HepG2 (cell line): ENCODE measurements around the gene OIT3. TPM values are rescaled to one million over a fixed set of nuclear protein-coding genes. Genes with fewer than 3 reads are reported as not detected.
A peak's percentile ranks its signal among the peaks of the same experiment; 100 is the strongest.

ENCODE experiments used
- ADNP ChIP-seq: sonication (generic); formaldehyde crosslinking; IDR thresholded peaks from 2 replicates; pipeline ENCODE4 v1.4.0; 2020; ENCODE audit warnings: missing genetic modification reagents
- ELF1 ChIP-seq: sonication (generic); formaldehyde crosslinking; IDR thresholded peaks from 2 replicates; pipeline ENCODE4 v1.4.0; 2020; ENCODE audit warnings: missing genetic modification reagents
- ERF ChIP-seq: IDR thresholded peaks from 2 replicates; pipeline ENCODE4 v1.6.1; 2018; ENCODE audit warnings: missing biosample characterization, missing genetic modification reagents
- HNRNPUL1 ChIP-seq: fragments of 200-400 bp; formaldehyde crosslinking; IDR thresholded peaks from 2 replicates; pipeline ENCODE4 v1.6.1; 2017; ENCODE audit warnings: low read depth, mild to moderate bottlenecking, low read length, moderate library complexity
- IKZF1 ChIP-seq: fragments of 450-650 bp; IDR thresholded peaks from 2 replicates; pipeline ENCODE4 v1.7.1; 2016
- JUND ChIP-seq: sonication (generic); formaldehyde crosslinking; IDR thresholded peaks from 2 replicates; pipeline ENCODE4 v1.8.0; 2022; ENCODE audit warnings: mild to moderate bottlenecking, missing genetic modification reagents
- KLF12 ChIP-seq: sonication (generic); formaldehyde crosslinking; IDR thresholded peaks from 2 replicates; pipeline ENCODE4 v1.4.0; 2020; ENCODE audit warnings: missing genetic modification reagents, borderline replicate concordance
- KLF15 ChIP-seq: sonication (generic); formaldehyde crosslinking; IDR thresholded peaks from 2 replicates; pipeline ENCODE4 v1.8.1; 2023; ENCODE audit warnings: borderline replicate concordance, mild to moderate bottlenecking, inconsistent platforms, missing genetic modification reagents, mixed read lengths
- MAFF ChIP-seq: IDR thresholded peaks from 2 replicates; pipeline ENCODE4 v1.6.1; 2011; ENCODE audit warnings: low read depth, low read length, improper control_type of control experiment
- MXI1 ChIP-seq: IDR thresholded peaks from 3 replicates; pipeline ENCODE4 v1.6.1; 2012; ENCODE audit warnings: low read depth, low read length, inconsistent platforms, borderline replicate concordance
- PRPF4 ChIP-seq: fragments of 200-400 bp; formaldehyde crosslinking; IDR thresholded peaks from 2 replicates; pipeline ENCODE4 v1.6.1; 2016; ENCODE audit warnings: low read length, low read depth; ENCODE audit not compliant: poor library complexity, severe bottlenecking
- RXRA ChIP-seq: sonication (generic); formaldehyde crosslinking; IDR thresholded peaks from 2 replicates; pipeline ENCODE4 v1.5.1; 2020; ENCODE audit warnings: missing genetic modification reagents
- TBL1XR1 ChIP-seq: fragments of 150-350 bp; IDR thresholded peaks from 2 replicates; pipeline ENCODE4 v1.6.1; 2014; ENCODE audit warnings: borderline replicate concordance, low read length; ENCODE audit not compliant: partially characterized antibody
- TBX3 ChIP-seq: fragments of 450-650 bp; IDR thresholded peaks from 2 replicates; pipeline ENCODE4 v1.6.1; 2017; ENCODE audit warnings: antibody characterized with exemption, mild to moderate bottlenecking, inconsistent platforms, borderline replicate concordance
- ZFY ChIP-seq: sonication (generic); formaldehyde crosslinking; IDR thresholded peaks from 2 replicates; pipeline ENCODE4 v1.4.0; 2020; ENCODE audit warnings: missing genetic modification reagents
- ZNF496 ChIP-seq: sonication (generic); formaldehyde crosslinking; IDR thresholded peaks from 2 replicates; pipeline ENCODE4 v1.8.1; 2023; ENCODE audit warnings: mild to moderate bottlenecking, moderate library complexity, missing genetic modification reagents; ENCODE audit not compliant: insufficient replicate concordance
- ZNF772 ChIP-seq: sonication (generic); formaldehyde crosslinking; IDR thresholded peaks from 2 replicates; pipeline ENCODE4 v1.5.0; 2020; ENCODE audit warnings: mild to moderate bottlenecking, missing genetic modification reagents
- ZSCAN12 ChIP-seq: sonication (generic); formaldehyde crosslinking; IDR thresholded peaks from 2 replicates; pipeline ENCODE4 v1.9.0; 2021; ENCODE audit warnings: mild to moderate bottlenecking, missing genetic modification reagents
- polyA plus RNA-seq, 8 experiments: library from polyadenylated mRNA; depleted of rRNA in 3 of 8; stranded (reverse) in 7 of 8; unstranded in 1 of 8; fragments of >200 nt; fragmentation: Illumina TruSeq in 4 of 8; extraction: Trizol in 4 of 8; gene quantifications; 2 replicates each; pipeline versions ENCODE4 v1.2.1 to v1.2.3, GENCODE V29; 2011 to 2016; ENCODE audit warnings: low read depth in 4 of 8, missing spikeins in 1 of 8, mixed read lengths in 1 of 8; ENCODE audit not compliant: insufficient read depth in 1 of 8
- total RNA-seq, 5 experiments: library from RNA; depleted of rRNA; stranded (reverse); fragments of >200 nt; fragmentation: Illumina TruSeq; extraction: Trizol; gene quantifications; 2 replicates each; pipeline ENCODE4 v1.2.3, GENCODE V29; 2016; ENCODE audit warnings: low read depth in 1 of 5
- TF ChIP-seq, protein P1 (sequence below), 2 experiments: sonication (generic) in 1 of 2; formaldehyde crosslinking in 1 of 2; IDR thresholded peaks; 2 replicates each; pipeline versions ENCODE4 v1.6.1 to v1.9.0; 2014 to 2022; ENCODE audit warnings: antibody characterized with exemption in 1 of 2, borderline replicate concordance in 1 of 2, inconsistent platforms in 1 of 2, low read depth in 1 of 2, missing genetic modification reagents in 1 of 2
- TF ChIP-seq, protein P2 (sequence below): sonication (generic); formaldehyde crosslinking; conservative IDR thresholded peaks from 2 replicates; pipeline ENCODE4 v1.8.1; 2023; ENCODE audit warnings: missing genetic modification reagents
- TF ChIP-seq, protein P3 (sequence below): sonication (generic); formaldehyde crosslinking; IDR thresholded peaks from 2 replicates; pipeline ENCODE4 v1.4.0; 2020; ENCODE audit warnings: mild to moderate bottlenecking, missing genetic modification reagents

The OIT3 gene
- total and polyA plus RNA-seq, 2 of the 13 experiments (the other 11 are each of a cell fraction or from before 2014, with no cell fraction given), result not detected

DNA sequence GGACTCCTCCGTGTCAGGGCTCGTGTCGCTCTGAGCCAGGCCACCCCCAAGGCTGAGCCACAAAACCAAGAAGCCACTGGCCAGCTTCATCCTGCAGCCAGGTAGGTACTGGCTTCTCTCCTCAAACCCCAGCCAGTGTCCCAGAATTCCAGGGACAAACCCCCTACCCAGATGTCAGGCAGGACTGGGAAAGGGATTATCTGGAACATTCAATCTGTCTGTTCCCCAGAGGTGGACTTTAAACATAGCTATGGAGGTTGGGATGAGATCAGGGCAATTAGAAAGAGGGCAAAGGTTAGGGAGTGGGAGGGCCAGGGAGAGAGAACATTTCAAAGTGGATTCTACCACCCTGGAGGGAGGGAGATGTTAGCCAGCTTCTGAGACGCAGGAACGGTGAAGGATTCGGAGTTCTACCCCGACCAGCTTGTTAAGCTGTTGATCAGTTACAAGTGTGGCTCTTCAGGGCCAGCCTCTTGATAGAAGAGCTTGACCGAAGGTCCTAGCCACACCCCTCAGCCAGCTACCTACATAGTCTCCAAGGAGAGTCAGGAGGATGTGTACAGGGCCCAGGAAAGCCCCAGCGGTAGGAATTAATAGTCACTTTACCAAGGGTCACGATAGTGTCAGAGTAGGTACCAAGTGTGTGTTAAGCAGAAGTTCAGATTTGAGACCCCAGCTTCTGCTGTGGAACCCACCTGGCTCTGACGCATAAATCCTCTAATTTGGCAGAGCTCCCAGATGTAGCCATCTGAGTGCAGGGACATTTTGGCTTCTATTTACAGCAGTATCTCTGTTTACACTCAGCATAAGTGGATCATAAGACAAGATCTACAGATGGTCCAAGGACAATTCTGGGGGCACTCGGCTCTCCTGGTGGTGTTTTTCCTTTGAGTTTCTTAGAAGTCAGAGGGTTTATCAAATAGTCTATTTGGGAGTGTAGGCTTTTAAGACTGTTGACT lies 61.3 kb downstream of the OIT3 start, which contains the start of gene PLA2G12B (continued):
- TF ChIP-seq ZNF496 (no peak), RXRA (no peak; the same call in 1 of the 2 replicates), PRPF4 (no peak), ZSCAN12 (no peak), JUND (CRISPR knock-in tag) (no peak), MXI1 (no peak), ZFY (CRISPR knock-in tag) (peak; percentile 25; the same call in 1 of the 2 replicates), KLF15 (CRISPR knock-in tag) (no peak), HNRNPUL1 (no peak), TBX3 (no peak), ELF1 (no peak), KLF12 (CRISPR knock-in tag) (peak; percentile 24), ADNP (CRISPR knock-in tag) (no peak), ERF (CRISPR knock-in tag) (no peak), MAFF (no peak), ZNF772 (CRISPR knock-in tag) (no peak), TBL1XR1 (no peak), IKZF1 (no peak)
- TF ChIP-seq, protein P1, sequence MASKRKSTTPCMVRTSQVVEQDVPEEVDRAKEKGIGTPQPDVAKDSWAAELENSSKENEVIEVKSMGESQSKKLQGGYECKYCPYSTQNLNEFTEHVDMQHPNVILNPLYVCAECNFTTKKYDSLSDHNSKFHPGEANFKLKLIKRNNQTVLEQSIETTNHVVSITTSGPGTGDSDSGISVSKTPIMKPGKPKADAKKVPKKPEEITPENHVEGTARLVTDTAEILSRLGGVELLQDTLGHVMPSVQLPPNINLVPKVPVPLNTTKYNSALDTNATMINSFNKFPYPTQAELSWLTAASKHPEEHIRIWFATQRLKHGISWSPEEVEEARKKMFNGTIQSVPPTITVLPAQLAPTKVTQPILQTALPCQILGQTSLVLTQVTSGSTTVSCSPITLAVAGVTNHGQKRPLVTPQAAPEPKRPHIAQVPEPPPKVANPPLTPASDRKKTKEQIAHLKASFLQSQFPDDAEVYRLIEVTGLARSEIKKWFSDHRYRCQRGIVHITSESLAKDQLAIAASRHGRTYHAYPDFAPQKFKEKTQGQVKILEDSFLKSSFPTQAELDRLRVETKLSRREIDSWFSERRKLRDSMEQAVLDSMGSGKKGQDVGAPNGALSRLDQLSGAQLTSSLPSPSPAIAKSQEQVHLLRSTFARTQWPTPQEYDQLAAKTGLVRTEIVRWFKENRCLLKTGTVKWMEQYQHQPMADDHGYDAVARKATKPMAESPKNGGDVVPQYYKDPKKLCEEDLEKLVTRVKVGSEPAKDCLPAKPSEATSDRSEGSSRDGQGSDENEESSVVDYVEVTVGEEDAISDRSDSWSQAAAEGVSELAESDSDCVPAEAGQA (IDR thresholded peaks at IDR 0.05; ENCODE audit: low read depth), result no peak
- TF ChIP-seq, protein P1 (CRISPR knock-in tag; IDR thresholded peaks at IDR 0.05; ENCODE audit: borderline replicate concordance), result no peak
- TF ChIP-seq, protein P2, sequence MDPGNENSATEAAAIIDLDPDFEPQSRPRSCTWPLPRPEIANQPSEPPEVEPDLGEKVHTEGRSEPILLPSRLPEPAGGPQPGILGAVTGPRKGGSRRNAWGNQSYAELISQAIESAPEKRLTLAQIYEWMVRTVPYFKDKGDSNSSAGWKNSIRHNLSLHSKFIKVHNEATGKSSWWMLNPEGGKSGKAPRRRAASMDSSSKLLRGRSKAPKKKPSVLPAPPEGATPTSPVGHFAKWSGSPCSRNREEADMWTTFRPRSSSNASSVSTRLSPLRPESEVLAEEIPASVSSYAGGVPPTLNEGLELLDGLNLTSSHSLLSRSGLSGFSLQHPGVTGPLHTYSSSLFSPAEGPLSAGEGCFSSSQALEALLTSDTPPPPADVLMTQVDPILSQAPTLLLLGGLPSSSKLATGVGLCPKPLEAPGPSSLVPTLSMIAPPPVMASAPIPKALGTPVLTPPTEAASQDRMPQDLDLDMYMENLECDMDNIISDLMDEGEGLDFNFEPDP, result no peak
- TF ChIP-seq, protein P3, sequence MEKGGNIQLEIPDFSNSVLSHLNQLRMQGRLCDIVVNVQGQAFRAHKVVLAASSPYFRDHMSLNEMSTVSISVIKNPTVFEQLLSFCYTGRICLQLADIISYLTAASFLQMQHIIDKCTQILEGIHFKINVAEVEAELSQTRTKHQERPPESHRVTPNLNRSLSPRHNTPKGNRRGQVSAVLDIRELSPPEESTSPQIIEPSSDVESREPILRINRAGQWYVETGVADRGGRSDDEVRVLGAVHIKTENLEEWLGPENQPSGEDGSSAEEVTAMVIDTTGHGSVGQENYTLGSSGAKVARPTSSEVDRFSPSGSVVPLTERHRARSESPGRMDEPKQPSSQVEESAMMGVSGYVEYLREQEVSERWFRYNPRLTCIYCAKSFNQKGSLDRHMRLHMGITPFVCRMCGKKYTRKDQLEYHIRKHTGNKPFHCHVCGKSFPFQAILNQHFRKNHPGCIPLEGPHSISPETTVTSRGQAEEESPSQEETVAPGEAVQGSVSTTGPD (CRISPR knock-in tag), result no peak
